ENCODE measurements around the gene TRAPPC3L.
"Not testable (repeated sequence)": the region's sequence is repeated elsewhere in the genome, so short reads cannot be mapped to it uniquely, and the experiment has no call there.

Gene TRAPPC3L

DNA sequence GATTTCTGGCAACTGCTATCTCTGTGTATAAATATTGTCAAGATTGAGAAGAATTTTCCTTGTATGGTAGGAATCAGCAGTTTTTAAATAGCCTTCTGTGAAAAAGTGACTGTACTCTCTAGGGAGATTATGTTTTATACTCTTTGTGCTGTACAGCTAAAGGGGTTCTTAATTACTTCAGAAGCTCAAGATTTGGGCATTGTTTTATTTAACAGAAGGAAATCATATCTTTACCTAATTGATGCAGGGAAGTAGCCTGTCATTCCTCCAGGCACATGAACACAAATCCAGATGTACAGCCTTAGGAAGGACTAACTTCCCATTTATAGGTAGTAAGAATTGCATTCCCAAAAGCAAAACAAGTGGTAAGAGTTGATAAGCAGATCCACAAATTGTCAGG is 32.8 kb downstream of the TRAPPC3L start:
- no peak for DNase-seq

GRCh38 chr6:116512111-116512559 is 33.3 kb downstream of the TRAPPC3L start:
- DNase-seq, result no peak

DNA sequence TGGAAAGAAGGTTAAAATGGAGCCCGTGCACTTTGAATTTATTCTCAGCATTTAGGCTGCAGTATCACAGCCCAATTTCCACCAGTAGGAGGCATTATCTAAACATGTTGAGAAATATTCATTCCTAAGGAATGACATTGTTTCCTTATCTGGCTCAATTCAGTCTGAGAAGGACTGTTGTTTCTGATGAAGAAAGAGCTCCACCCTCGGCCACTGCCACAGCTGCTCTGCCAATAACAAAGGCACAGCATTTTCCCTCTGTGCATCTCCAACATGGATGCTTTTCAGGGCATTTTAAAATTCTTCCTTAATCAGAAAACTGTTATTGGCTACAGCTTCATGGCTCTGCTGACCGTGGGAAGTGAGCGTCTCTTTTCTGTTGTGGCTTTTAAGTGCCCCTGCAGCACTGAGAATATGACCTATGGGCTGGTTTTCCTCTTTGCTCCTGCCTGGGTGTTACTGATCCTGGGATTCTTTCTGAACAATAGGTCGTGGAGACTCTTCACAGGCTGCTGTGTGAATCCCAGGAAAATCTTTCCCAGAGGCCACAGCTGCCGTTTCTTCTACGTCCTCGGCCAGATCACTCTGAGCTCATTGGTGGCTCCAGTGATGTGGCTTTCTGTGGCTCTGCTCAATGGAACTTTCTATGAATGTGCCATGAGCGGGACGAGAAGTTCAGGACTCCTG is 33.9 kb downstream of the TRAPPC3L start, which contains the start of gene CALHM5:
Gene CALHM5, plus strand, starts transcription at position 216 of the 687 bp plus-strand sequence. Its CDS starts 58 bp downstream, at position 274.
- peak; percentile 61 for DNase-seq

DNA sequence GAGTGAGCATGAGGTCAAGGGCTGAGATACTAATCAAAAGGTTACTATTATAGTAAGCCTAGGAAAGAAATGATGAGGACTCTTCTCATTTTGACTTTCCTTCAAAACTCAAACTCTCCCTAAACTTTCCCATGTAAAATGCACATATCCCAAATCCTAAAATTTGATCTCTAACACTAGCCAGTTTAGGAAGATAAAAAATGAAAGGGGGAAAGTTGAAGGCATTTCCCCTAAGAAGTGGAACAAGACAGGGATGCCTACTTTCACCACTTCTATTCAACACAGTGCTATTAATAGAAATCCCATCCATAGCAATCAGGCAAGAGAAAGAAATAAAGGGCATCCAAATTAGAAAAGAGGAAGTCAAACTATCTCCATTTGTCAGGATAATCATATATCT is 37.0 kb downstream of the TRAPPC3L start:
- no peak for DNase-seq

GRCh38 chr6:116507324-116507723 is 38.2 kb downstream of the TRAPPC3L start:
- no peak for DNase-seq

DNA sequence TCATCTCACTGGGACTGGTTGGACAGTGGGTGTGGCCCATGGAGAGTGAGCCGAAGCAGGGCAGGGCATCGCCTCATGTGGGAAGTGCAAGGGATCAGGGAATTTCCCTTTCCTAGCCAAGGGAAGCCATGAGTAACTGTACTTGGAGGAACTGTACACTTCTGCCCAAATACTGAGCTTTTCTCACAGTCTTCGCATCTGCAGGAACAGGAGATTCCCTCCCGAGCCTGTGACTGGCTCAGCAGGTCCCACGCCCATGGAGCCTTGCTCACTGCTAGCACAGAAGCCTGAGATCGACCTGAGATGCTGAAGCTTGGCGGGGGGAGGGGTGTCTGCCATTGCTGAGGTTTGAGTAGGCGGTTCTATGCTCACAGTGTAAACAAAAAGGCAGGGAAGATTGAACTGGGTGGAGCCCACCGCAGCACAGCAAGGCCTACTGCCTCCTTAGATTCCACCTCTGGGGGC is 44.5 kb downstream of the TRAPPC3L start:
- no peak for DNase-seq

DNA sequence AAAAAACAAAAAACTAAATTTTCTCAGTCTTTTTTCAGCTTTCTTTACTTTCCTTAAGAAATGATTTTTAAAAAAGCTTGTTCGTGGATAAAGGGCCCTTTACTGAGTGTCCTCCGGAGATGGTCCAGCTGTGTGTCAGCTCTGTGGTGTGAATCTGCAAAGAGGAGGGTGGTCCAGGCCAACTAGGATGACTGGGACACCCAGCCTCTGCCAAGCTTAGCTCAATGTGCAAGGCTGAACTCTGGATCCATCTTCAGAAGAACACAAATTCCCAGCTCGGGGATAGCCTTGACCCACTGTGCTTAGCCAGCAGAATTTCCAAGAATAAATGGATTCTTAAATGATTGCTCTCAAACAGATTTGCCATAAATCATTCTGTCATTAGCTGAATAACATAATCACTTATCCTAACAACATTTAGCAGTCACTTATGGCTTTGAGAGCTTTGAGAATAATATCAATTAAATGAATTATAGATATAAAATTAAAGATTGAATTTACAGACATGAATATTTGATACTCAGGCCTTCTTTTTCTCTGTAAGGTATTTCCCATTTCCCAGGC is 48.3 kb downstream of the TRAPPC3L start:
- DNase-seq, result no peak

- DNase-seq, result not testable (repeated sequence)
Measured at GRCh38 chr6:116495161-116495560, 50.3 kb downstream of the TRAPPC3L start.

DNA sequence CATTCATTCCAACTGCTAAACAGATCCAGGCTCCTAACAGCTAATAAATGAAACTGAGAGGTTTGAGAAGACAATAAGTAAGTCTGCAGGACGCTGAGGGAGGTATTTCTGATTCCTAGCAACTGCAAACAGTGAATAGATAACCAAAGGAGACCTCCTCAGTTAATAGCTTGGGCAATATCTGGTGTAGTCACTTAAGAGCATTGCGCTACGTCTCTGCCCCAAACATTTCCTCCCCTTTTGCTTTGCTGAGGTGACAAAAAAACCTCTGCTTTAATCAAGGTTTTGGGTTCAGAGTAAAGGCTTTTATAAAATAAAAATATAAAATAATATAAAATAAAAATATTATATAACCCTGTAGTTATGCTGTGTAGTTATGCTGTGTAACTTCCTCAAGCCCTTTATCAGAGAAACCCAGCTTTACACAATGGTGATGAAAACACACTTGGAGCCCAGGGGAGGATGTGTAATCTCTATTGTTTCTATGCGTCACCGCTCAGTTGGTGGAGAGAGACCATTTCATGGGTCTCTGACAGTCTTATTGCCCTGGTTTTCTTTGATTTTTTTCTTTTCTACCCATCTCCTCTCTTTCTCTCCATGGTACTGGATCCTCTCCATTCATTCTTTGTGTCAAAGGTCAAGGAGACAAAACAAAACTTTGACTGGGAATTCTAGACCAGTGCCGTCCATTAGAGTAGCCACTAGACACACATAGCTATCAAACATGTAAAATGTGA is 53.0 kb downstream of the TRAPPC3L start:
- DNase-seq, result peak; percentile 86

DNA sequence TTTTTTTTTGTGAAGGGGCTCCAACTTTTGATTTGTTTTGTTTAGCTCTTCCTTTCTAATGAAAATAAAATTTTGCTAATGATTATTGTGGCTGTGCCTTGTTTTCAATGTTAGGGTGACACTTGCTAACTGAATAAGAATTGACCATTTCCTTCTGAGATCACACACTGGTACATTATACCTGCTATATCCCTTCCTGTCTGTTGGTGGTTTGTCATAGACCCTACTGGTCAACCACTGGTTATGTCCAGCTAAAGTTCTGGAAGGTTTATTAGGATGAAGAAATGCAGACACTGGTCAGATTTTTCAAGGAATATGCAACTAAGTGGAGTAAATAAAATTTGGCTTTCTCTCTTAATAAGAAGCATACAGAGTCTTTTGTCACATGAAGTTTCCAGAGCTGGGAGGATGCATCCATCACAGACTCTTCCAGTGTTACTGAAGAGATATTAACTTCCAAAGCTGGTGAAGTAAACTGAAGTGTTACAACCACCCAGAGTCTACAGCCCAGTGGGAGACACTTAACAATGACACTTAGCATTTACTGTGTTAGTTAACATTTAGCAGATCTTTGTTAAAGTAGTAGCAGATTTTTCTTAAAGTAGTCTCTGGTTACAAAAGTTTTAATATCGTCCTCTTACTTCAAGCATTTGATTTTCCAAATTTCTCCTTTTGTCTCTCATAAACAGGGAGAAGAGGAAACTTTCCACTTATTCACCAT is 53.7 kb downstream of the TRAPPC3L start:
- DNase-seq, result peak; percentile 14

DNA sequence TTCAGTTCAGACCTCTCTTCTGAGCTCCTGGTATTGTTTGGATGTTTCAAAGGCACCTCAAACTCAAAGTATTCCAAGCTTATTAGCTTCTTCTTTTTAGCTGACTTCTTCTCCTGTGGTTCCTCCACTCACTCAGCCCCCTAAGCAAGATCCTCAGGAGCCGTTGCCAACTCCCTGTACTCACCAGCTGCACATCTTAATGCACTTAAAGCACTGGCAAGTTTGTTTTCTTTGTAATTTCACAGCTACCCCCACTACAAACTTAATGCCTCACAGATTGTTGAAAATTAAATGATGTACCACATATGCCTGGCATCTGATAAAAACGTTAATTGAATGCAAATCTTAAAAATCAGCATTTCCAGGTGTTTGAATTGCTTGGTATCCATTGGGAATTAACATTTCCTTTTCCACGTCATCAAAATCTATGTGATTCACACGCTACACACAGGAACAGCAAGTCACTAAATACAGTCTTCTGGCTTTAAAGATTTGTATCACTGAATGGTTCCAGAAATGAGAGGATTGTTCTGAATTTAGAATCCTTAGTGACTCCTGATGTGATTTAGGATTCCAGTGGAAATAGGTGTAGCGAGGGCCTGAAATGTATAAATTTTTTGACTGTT is 59.8 kb downstream of the TRAPPC3L start:
- DNase-seq, result no peak

GRCh38 chr6:116483616-116484015 is 61.9 kb downstream of the TRAPPC3L start:
- no peak for DNase-seq

DNA sequence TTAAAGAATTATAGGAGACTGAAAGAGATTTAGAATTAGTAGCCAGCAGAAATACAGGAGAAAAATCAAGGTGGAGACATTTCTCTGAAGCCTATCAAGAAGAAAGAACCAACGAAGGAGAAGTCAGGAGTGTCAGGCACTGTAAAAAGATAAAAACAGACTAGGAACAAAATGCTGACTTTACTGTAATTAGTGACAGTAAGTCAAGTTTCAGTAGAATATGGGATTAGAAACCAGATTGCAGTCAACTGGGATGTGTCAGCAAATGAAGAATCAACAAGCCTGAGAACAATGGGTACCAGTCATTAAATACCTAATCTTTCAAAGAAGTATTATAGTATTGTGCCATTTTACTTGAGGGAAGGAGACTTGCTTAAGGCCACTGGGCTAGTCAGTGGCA is 62.7 kb downstream of the TRAPPC3L start:
- no peak for DNase-seq

DNA sequence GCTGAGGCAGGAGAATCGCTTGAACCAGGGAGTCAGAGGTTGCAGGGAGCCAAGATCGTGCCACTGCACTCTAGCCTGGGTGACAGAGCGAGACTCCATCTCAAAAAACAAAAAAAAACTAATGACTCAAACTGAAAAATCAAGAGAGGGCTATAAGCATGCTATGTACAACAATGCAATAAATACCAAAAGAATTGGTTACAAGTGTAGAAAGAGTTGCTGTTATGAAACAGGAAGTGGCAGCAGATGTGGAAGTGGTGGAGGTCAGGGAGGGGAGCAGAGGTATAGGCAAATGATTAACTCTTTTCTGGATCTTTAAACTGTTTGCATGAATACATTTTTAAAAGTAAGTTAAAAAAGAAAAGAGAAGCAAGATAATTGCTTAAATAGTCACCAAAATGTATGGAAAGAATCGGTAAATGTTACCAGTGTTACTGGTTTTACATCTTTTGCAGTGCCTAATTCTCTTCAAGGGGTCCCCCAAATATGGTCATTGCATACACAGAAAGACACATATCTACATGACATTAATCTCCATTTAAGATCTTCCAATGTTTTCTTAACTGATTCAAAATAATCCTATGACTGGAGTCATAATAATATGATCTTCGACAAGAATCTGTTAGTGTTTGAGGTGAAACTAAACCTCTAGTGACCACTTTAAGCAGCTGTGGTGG is 69.3 kb downstream of the TRAPPC3L start:
- peak; percentile 35 for DNase-seq

GRCh38 chr6:116475141-116475540 is 70.3 kb downstream of the TRAPPC3L start:
- DNase-seq, result no peak

DNA sequence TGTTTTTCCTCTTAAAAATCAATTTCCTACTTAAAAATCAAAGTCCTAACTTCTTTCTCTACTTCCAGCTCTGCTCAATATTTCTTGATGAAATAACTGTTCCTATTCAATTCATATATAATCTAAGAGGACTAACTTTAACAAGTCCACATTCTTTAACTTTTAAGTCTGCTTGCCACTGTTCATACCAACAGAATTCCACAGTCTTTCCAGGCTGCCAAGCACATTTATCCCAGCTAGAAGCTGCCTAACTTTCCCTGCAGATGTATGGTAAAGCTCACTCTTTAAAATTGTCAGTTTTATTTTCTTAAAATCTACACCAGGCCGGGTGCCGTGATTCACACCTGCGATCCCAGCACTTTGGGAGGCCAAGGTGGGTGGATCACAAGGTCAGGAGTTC is 72.8 kb downstream of the TRAPPC3L start:
- DNase-seq, result no peak

GRCh38 chr6:116471531-116471930 is 74.0 kb downstream of the TRAPPC3L start:
- no peak for DNase-seq

GRCh38 chr6:116468293-116468692 is 77.2 kb downstream of the TRAPPC3L start:
- DNase-seq, result peak; percentile 91

GRCh38 chr6:116467514-116467913 is 78.0 kb downstream of the TRAPPC3L start:
- DNase-seq, result peak; percentile 40

- DNase-seq, result no peak
Measured at GRCh38 chr6:116467096-116467495, 78.4 kb downstream of the TRAPPC3L start.

DNA sequence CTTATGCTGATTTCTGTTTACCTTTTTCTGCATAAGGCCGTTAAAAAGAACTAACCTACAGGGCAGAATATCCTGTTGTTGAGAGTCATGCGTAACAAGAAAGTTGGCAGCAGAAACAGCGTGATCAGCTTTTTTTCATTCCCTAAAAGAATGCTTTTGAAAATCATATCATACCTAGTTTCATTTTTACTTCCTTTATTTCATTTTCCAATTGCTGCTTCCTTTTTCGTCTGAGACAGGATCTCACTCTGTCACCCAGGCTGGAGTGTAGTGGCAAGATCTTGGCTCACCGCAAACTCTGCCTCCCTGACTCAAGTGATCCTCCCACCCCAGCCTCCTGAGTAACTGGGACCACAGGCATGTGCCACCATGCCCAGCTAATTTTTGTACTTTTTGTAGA is 80.2 kb downstream of the TRAPPC3L start:
- DNase-seq, result peak; percentile 46

- no peak for DNase-seq
Measured at GRCh38 chr6:116463301-116463700, 82.2 kb downstream of the TRAPPC3L start.

Data from hematopoietic multipotent progenitor cell treated with erythropoietin and hydrocortisone succinate and interleukin-3 and kit ligand, for 8 days (in vitro differentiated cells).